ENCODE measurements around the gene EHD3. TPM values are rescaled to one million over a fixed set of nuclear protein-coding genes. Genes with fewer than 3 reads are reported as not detected.
"Not testable (repeated sequence)": the region's sequence is repeated elsewhere in the genome, so short reads cannot be mapped to it uniquely, and the experiment has no call there.

Gene EHD3
- total RNA-seq, 2 experiments from 2014 or later, result 0.54 to 0.60 TPM

- POLR2A ChIA-PET, result no interaction called here
- no peaks in the 10 kb centered on the region for H3K9me3 Mint-ChIP-seq
- DNase-seq, result no peak
- no peaks in the 10 kb centered on the region for H3K4me1 Mint-ChIP-seq (ENCODE audit: low read depth)
- intact Hi-C loops (cut with micrococcal nuclease), result no loop called here
- no peak overlapping the region for H3K27ac Mint-ChIP-seq
- ATAC-seq, result no peak
- TF ChIP-seq, protein P1, sequence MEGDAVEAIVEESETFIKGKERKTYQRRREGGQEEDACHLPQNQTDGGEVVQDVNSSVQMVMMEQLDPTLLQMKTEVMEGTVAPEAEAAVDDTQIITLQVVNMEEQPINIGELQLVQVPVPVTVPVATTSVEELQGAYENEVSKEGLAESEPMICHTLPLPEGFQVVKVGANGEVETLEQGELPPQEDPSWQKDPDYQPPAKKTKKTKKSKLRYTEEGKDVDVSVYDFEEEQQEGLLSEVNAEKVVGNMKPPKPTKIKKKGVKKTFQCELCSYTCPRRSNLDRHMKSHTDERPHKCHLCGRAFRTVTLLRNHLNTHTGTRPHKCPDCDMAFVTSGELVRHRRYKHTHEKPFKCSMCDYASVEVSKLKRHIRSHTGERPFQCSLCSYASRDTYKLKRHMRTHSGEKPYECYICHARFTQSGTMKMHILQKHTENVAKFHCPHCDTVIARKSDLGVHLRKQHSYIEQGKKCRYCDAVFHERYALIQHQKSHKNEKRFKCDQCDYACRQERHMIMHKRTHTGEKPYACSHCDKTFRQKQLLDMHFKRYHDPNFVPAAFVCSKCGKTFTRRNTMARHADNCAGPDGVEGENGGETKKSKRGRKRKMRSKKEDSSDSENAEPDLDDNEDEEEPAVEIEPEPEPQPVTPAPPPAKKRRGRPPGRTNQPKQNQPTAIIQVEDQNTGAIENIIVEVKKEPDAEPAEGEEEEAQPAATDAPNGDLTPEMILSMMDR (IDR thresholded peaks at IDR 0.05), result no peak
- CTCF ChIA-PET, result no interaction called here
- no peak overlapping the region for H3K4me3 Mint-ChIP-seq
- H3K36me3 Mint-ChIP-seq (ENCODE audit: low read depth), result no peaks in the 10 kb centered on the region
- peaks cover 8% of the 10 kb centered on the region for H3K27me3 Mint-ChIP-seq
Observed at GRCh38 chr2:31271851-31272267, 37.9 kb downstream of the EHD3 start.

GRCh38 chr2:31274401-31275075 lies 40.6 kb downstream of the EHD3 start:
- H3K27me3 Mint-ChIP-seq, result peaks cover 9% of the 10 kb centered on the region
- ChIA-PET CTCF (interaction anchor here (1.2 kb wide), 1 partner anchor 59 kb away, joined by 4 read pairs; no protein-coding TSS in a partner anchor), POLR2A (interaction anchor here (0.7 kb wide), 1 partner anchor 10 kb away, joined by 3 read pairs; no protein-coding TSS in a partner anchor)
- intact Hi-C loops (cut with micrococcal nuclease), result no loop called here
- no peak overlapping the region for H3K27ac Mint-ChIP-seq
- no peaks in the 10 kb centered on the region for H3K9me3 Mint-ChIP-seq
- H3K4me3 Mint-ChIP-seq, result no peak overlapping the region
- H3K4me1 Mint-ChIP-seq (ENCODE audit: low read depth), result no peaks in the 10 kb centered on the region
- ATAC-seq (no peak), DNase-seq (no peak)
- no peaks in the 10 kb centered on the region for H3K36me3 Mint-ChIP-seq (ENCODE audit: low read depth)
- TF ChIP-seq, protein P1 (IDR thresholded peaks at IDR 0.05), result no peak

GRCh38 chr2:31275976-31276375 lies 42.0 kb downstream of the EHD3 start:
- no peak for DNase-seq
- Mint-ChIP-seq H3K4me1 (ENCODE audit: low read depth) (no peaks in the 10 kb centered on the region), H3K4me3 (no peak overlapping the region), H3K36me3 (ENCODE audit: low read depth) (no peaks in the 10 kb centered on the region), H3K9me3 (no peaks in the 10 kb centered on the region), H3K27ac (no peak overlapping the region), H3K27me3 (peaks cover 9% of the 10 kb centered on the region)
- TF ChIP-seq, protein P1 (IDR thresholded peaks at IDR 0.05), result no peak
- intact Hi-C loops (cut with micrococcal nuclease), result no loop called here
- ATAC-seq, result no peak
- CTCF ChIA-PET, result no interaction called here
- POLR2A ChIA-PET, result no interaction called here

GRCh38 chr2:31277621-31278020 lies 43.7 kb downstream of the EHD3 start:
- Mint-ChIP-seq H3K4me1 (ENCODE audit: low read depth) (no peaks in the 10 kb centered on the region), H3K9me3 (no peaks in the 10 kb centered on the region), H3K4me3 (no peak overlapping the region), H3K27ac (no peak overlapping the region), H3K27me3 (peaks cover 9% of the 10 kb centered on the region), H3K36me3 (ENCODE audit: low read depth) (no peaks in the 10 kb centered on the region)
- TF ChIP-seq, protein P1 (IDR thresholded peaks at IDR 0.05), result no peak
- POLR2A ChIA-PET, result interaction anchor here (0.5 kb wide), 1 partner anchor 645 kb away, joined by 3 read pairs; no protein-coding TSS in a partner anchor
- CTCF ChIA-PET, result interaction anchor here (1.2 kb wide), 1 partner anchor 56 kb away, joined by 3 read pairs; no protein-coding TSS in a partner anchor
- no peak for DNase-seq
- intact Hi-C loops (cut with micrococcal nuclease), result no loop called here
- ATAC-seq, result no peak

DNA sequence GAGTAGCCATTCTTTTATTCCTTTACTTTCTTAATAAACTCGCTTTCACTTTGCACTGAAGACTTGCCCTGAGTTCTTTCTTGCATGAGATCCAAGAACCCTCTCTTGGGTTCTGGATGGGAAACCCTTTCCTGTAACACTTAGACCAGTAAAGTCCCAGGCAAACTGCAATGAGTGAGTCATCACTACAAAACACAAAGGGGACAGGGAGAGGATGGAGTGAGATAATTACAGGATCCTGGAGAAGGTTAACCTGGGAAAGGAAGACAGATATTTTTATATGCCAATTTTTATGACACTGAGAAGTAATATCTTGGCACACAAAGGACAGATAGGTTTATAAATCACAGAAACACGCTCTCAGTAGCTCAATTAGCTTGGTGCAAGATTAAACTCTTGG lies 48.7 kb downstream of the EHD3 start:
- intact Hi-C loops (cut with micrococcal nuclease), result no loop called here
- CTCF ChIA-PET, result interaction anchor here (1.0 kb wide), 1 partner anchor 14 kb away, joined by 3 read pairs; no protein-coding TSS in a partner anchor
- Mint-ChIP-seq H3K27me3 (peaks cover under 1% of the 10 kb centered on the region), H3K4me1 (ENCODE audit: low read depth) (no peaks in the 10 kb centered on the region), H3K9me3 (no peaks in the 10 kb centered on the region), H3K4me3 (no peak overlapping the region), H3K36me3 (ENCODE audit: low read depth) (no peaks in the 10 kb centered on the region), H3K27ac (no peak overlapping the region)
- no peak for ATAC-seq
- POLR2A ChIA-PET, result no interaction called here
- TF ChIP-seq, protein P1 (IDR thresholded peaks at IDR 0.05), result no peak
- no peak for DNase-seq

GRCh38 chr2:31283193-31283919 lies 49.4 kb downstream of the EHD3 start:
- H3K4me1 Mint-ChIP-seq (ENCODE audit: low read depth); DNase-seq; H3K4me3 Mint-ChIP-seq; H3K27ac Mint-ChIP-seq; ATAC-seq; POLR2A ChIA-PET; H3K36me3 Mint-ChIP-seq (ENCODE audit: low read depth); intact Hi-C loops (cut with micrococcal nuclease); H3K9me3 Mint-ChIP-seq; H3K27me3 Mint-ChIP-seq: not testable (repeated sequence)
- CTCF ChIA-PET, result interaction anchor here (1.0 to 2.1 kb wide), 2 partner anchors 14 to 50 kb away, joined by 3 to 6 read pairs; no protein-coding TSS in a partner anchor

All from activated CD8-positive, alpha-beta T cell treated with anti-CD3 and anti-CD28 coated beads for 36 hours (primary cell).